SH-SY5Y (cell line): ENCODE results near the gene CRACDL.

Experiments used
- GATA2 ChIP-seq: IDR thresholded peaks from 2 replicates; pipeline ENCODE4 v1.6.1; 2011; ENCODE audit warnings: mild to moderate bottlenecking, low read depth, low read length
- GATA3 ChIP-seq: IDR thresholded peaks from 2 replicates; pipeline ENCODE4 v1.6.1; 2011; ENCODE audit warnings: low read depth, mild to moderate bottlenecking, low read length, moderate library complexity

- no peak for TF ChIP-seq GATA2
- TF ChIP-seq GATA3: no peak
Measured at GRCh38 chr2:98881153-98881650, 54.8 kb downstream of the CRACDL start.
